Measurements from ENCODE around the gene ACOT13.
"Not testable (repeated sequence)": the region's sequence is repeated elsewhere in the genome, so short reads cannot be mapped to it uniquely, and the experiment has no call there.

Gene ACOT13

DNA sequence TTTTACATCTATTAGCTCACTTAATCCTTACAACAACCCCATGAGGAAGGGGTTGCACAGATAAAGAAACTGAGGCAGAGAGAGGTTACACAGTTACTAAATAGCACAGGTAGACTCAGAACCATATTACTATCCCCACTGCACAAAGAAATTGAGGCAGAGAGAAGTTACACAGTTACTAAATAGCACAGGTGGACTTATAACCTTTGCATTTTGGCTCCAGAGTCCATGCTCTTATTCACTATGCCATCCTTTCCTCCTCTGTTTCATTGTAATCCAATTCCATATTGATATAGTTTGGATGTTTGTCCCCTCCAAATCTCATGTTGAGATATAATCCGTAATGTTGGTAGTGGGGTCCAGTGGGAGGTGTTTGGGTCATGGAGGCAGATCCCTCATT, 3.7 kb upstream of the ACOT13 start:
- DNase-seq, result no peak

- DNase-seq, result no peak
These were observed 2.6 kb upstream of the ACOT13 start for GRCh38 chr6:24664046-24664987.

- no peak for DNase-seq
These were observed 708 bp upstream of the ACOT13 start for GRCh38 chr6:24666097-24666640.

GRCh38 chr6:24667378-24667803, 514 bp downstream of the ACOT13 start:
- no peak for DNase-seq

GRCh38 chr6:24668066-24668996, 1.5 kb downstream of the ACOT13 start:
- not testable (repeated sequence) for DNase-seq

DNA sequence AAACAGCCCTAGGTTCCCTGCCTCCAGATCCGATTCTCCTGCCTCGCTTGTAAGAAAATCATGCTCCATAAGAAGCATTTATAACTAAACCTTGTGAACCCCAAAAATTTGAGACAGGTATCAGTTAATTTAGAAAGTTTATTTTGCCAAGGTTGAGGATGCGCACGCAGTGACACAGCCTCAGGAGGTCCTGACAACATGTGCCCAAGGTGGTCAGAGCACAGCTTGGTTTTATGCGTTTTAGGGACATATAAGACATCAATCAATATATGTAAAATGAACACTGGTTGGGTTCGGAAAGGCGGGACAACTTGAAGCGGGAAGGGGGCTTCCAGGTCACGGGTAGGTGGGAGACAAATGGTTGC, 2.1 kb downstream of the ACOT13 start:
- DNase-seq, result no peak

DNA sequence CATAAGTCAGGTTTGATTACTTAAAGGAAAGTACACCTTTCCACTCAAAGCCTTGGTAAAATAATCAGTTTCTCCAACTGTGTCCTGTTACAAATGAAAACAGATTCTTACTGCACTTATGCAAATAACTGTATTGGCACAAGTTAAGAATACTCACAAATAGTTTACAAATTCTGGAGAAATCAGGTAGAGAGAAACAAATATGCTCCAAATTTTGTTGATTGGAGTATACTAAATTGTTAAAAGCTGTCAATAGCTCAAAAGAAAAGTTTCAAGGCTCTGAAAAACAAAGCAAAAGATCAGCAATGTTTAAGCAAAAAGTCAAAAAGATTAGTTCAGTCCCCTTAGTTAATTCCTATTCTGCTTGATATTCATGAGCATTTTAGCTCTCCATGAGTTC, 3.6 kb downstream of the ACOT13 start:
- DNase-seq, result not testable (repeated sequence)

- not testable (repeated sequence) for DNase-seq
These were observed 4.2 kb downstream of the ACOT13 start for GRCh38 chr6:24671077-24671476.

GRCh38 chr6:24672620-24673182, 5.8 kb downstream of the ACOT13 start:
- DNase-seq, result no peak

DNA sequence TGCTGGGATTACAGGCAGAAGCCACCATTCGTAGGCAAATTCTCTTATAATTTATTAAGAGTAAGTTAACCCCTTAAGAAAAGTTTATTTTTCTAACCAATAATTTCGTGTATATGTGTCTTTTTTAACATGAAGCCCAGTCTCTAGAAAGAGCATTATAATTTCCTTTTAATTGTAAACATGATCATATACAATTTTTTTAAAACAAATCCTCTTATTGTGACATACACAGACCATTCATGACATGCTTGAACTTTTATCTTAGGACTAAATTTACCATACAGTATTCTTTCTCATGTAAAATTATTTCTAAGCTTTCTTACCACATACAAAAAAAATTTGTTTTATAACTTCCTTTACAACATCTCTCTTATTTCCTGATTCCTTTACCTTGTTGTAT, 6.7 kb downstream of the ACOT13 start:
- no peak for DNase-seq

DNA sequence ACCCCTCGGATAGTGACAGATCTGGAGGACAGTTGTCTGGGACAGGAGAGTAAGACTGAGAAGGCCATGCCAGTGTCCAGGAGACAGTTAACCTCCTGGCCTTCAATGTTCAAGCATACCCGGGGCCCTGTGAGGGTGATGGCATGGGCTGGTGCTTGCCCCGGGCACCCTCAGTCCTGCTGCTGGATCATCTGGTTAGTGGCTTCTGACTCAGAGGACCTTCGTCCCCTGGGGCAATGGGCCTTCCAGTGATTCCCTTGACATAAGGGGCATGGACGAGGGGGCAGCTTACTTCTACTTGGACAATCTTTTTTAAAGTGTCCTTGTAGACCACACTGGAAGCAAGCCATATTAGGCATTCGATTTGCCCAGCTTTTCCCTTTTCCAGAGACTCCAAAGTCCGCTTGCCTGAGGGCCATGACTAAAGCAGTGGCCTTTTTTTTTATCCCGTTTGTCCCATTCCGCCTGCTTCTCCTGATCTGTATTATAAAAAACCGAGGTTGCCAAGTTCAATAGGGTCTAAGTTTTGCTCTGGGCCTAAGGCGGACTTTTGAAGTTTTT, 12.0 kb downstream of the ACOT13 start:
- DNase-seq, result not testable (repeated sequence)

- no peak for DNase-seq
These were observed 13.7 kb downstream of the ACOT13 start for GRCh38 chr6:24680582-24680981.

DNA sequence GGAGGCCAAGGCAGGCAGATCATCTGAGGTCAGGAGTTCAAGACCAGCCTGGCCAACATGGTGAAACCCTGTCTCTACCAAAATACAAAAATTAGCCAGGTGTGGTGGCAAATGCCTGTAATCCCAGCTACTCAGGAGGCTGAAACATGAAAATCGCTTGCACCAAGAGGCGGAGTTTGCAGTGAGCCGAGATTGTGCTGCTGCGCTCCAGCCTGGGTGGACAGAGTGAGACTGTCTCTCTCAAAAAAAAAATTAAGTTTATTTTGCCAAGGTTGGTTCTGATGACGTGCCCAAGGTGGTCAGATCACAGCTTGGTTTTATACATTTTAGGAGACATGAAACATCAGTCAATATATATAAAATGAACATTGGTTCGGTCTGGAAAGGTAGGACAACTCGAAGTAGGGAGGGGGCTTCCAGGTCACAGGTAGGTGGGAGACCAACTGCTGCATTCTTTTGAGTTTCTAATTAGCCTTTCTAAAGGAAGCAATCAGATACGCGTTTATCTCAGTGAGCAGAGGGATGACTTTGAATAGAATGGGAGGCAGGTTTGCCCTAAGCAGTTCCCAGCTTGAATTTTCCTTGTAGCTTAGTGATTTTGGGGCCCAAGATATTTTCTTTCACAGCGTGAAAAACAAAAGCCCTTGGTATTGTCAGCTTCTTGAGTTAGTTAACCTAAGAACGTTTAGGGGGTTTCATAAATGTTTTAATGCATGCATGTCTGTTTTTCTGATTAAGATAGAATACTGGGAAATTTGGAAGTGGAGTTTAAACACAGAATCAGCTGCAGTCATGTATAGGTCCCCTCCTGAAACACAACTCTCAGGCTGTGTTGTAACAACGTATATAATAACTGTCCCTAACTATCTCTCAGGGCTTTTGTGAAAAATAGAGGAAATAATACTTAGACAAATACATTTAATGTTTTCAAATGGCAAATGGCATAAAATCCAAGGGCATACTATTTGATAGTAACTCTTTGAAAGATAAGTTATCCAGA, 16.7 kb downstream of the ACOT13 start:
- no peak for DNase-seq

GRCh38 chr6:24686408-24686807, 19.5 kb downstream of the ACOT13 start:
- no peak for DNase-seq

- DNase-seq, result no peak
These were observed 20.1 kb downstream of the ACOT13 start for GRCh38 chr6:24686946-24687345.

DNA sequence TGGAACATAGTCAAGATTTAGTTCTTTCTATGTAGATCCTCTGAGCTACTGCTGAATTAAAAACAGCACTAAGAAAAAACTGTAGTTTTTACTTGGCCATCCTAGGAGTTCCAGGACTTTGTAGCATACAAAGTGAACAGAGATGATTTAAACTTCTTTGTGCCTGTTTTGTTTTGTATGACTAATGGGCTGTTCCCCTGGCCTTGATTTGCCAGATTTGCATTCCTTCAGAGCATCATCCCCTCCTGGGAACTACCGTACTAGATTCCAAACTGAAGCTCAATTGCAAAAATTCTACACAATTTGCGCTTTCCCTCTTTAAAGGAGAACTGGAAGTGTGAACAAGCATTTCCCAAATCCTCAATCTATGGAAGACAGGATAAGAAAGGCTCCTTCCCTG, 23.1 kb downstream of the ACOT13 start:
- no peak for DNase-seq

GRCh38 chr6:24690593-24690992, 23.7 kb downstream of the ACOT13 start:
- no peak for DNase-seq

GRCh38 chr6:24691550-24691949, 24.7 kb downstream of the ACOT13 start:
- DNase-seq, result no peak

- DNase-seq, result no peak
These were observed 25.1 kb downstream of the ACOT13 start for GRCh38 chr6:24692003-24692402.

GRCh38 chr6:24692415-24692814, 25.5 kb downstream of the ACOT13 start:
- no peak for DNase-seq

Data from effector CD4-positive, alpha-beta T cell (primary cell).